ENCODE data around the gene KAZN. TPM values are rescaled to one million over a fixed set of nuclear protein-coding genes. Genes with fewer than 3 reads are reported as not detected.

KAZN gene
- total RNA-seq, 1 donor from 2014 or later: 4.3 TPM

DNA sequence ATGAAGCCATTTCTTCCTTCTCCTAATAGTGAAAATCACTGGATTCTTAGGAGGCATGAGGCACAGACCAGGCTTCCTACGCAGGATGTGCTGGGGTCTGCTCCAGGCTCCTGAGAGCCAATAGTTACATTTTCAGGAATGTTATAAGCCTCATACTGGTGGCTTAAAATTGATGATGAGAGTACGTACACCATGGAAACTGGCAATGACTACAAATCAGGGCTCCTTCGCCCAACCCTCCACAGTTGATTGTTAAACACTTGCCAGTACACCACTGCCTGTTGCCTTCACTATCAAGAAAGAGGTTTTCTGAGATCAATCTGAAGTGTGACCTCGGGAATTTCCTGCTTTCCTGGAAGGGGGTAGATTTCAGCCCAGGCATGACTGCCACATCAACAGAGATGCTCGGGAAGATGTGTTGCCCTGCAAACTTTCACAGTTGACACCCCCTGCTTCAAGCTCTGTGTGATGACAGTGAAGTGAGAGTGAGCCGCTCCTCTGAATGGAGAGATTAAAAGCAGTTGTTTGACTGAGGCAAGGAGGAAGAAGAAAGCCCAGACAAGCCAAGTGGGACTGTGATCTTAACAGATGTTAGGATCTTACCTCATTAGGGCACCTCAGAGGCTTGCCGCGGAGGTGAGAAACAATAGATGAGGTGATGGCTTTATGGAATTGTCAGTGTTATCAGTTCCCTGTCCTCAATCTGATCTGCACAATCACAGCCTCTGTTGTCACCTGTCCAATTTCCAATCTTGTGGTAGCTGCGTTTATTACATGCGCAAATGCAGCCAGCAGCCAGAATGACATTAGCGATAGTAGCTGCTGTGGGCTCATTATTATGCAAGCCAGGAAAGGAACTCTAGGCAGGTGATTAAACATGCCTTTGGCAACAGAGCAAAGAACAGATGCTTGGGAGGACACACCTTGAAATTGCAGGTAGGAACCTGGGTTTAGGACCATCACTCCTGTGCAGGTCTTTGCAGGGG, 277.3 kb downstream of the KAZN start:
- ATAC-seq: no peak
- intact Hi-C loops (cut with DNase I): no loop called here
- no peak for DNase-seq (ENCODE audit: missing footprints)

DNA sequence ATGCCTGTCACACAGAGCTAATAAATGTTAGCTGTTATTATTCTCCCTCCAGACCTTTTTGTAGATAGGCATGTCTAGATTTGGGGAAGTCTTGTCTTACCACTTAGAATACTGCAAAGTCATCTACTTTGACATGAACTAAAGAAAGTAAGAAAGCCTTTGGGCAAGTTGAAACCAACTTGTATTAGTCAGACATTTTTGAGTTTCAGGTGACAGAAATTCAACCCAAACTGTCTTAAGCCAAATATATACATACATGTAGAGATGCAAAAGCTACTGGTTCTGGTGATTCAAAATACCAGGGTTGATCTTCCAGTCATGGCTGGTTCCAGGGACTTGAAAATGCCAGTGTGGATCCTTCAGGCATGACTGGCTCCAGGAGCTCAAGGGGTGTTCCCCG, 278.3 kb downstream of the KAZN start:
- ATAC-seq (no peak), DNase-seq (ENCODE audit: missing footprints) (no peak)
- intact Hi-C loops (cut with DNase I): no loop called here

DNA sequence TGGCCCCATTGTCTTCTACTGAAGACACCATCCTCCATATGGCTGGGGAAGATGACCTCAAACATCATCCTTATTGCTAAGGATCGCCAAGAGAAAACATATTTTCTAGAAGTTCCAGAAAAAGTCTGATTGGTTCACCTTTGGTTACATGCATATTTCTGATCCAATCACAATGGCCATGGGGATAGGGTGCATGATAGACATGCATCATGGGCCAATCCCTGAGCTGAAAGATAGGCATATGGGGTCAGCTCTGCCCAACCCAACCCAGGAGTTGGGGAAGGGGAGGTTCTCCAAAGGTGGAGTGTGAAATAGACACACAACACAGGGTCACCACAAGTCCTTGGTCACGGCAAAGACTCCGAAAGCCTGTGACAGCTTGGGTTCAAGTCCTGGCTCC, 278.7 kb downstream of the KAZN start:
- ATAC-seq (no peak), DNase-seq (ENCODE audit: missing footprints) (no peak)
- intact Hi-C loops (cut with DNase I): no loop called here

DNA sequence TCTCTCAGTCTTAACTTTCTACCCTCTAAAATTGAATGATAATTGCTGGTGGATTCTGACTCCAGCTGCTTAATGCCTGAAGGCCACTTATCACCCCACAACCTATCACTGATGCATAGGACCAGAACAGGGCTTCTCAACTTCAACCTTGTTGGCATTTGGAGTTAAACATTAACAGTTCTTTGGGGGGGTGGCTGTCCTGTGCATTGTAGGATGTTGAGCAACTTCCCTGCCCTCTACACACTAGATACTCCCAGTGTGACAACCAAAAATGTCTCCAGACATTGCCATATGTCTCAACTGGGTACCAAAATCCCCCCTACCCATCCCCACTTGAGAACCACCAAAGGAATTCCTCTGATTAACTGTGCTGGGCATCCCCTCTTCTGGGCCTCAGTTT, 279.6 kb downstream of the KAZN start:
- ATAC-seq (no peak), DNase-seq (ENCODE audit: missing footprints) (no peak)

DNA sequence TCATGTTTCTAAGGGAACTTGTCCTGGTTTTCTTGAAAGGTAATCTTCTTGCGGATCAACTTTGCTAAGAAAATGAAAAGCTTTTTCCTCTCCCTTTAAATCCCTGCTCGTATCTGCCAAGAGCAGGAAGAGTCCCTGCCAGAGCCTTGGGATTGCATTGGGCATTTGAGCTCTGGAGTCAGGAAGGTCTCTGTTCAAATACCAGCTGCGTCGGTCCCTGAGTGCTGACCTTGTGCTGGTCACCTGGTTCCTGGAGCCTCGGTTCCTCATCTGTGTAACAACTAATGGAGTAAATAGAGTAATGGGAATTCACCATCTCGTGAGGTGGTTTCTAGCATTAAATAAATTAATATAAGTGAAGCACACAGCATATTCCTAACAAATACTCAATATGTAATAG, 280.5 kb downstream of the KAZN start:
- DNase-seq (ENCODE audit: missing footprints) (no peak), ATAC-seq (no peak)
- intact Hi-C loops (cut with DNase I): no loop called here

More for the DNA sequence above, 279.6 kb downstream of the KAZN start:
- intact Hi-C loops (cut with DNase I): no loop called here

DNA sequence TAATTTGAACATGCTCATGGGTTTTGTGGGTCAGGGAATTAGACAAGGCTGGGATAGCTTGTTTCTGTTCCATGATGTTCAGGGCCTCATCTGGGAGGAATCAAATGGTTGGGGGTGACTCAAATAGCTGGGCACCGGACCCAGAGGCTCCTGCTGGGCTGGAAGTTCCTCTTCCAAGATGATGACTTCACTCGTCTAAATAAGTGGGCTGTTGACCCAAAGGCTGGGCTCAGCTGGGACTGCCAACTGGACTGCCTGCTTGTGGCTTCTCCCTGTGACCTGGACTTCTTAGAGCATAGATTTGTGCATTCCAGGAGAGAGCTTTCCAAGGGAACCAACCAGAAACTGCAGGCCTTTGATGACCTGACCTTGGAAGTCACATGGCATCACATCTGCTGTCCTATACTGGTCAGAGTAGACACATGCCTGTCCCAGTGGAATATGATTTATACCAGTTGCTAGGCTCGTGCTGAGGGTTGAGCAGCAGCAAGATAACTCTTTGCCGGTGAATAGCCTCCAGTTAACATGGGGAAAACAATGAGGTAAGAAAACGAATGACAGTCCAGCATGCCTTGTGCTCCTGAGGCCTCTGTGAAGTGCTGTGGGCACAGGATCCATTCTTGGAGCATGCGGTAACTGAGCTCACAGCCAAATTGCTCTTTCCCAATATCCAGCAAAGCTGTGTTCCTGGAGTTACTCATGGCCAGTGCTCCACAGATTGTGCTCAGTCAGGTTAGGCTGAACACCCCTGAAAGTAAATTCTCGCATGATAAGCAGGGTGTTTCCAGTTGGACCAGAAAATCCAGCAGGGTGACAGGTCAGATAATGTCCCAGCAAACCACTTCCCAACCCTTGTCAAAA, 282.2 kb downstream of the KAZN start:
- DNase-seq (ENCODE audit: missing footprints) (no peak), ATAC-seq (no peak)
- intact Hi-C loops (cut with DNase I): no loop called here

DNA sequence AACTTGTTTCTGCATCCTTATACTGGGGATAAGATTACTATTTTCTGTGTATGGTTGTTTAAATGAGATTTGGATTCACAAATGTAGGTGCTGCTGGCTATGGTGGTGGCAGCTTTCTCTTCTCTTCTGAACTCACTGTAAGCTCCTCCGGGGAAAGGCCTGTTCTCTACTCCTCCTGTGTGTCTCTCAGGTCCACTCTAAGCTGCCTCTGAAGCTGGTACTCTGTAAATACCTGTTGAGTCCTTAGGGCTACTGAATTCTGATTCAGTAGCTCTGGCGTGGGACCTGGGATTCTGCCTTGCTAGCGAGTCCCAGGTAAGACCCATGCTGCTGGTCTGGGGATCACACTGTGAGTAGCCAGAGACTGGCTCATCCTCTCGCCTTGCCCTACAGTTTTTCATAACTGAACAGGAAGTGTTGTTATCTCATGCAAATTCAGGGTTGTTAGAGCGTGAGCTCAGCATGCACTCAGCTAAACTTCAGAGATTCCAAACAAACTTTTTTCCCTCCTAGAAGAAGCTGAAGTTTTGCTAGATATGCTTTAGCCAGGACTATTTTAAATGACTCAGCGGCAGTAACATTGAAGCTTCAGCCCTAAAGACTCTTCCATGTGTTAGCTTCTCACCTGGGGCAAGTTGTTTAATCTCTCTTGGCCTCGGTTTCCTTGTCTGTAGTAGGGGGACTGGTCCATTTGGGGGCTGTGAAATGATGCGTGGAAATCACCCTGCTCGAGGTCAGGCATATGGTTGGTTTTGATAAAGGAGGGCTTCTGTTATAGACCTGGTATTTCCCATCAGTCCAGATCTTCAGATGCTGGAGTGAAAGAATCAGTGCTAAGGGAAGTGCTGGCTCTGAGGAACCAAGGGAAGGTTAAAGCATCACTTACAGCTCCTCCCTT, 283.5 kb downstream of the KAZN start:
- ATAC-seq: no peak
- intact Hi-C loops (cut with DNase I): no loop called here
- no peak for DNase-seq (ENCODE audit: missing footprints)

DNA sequence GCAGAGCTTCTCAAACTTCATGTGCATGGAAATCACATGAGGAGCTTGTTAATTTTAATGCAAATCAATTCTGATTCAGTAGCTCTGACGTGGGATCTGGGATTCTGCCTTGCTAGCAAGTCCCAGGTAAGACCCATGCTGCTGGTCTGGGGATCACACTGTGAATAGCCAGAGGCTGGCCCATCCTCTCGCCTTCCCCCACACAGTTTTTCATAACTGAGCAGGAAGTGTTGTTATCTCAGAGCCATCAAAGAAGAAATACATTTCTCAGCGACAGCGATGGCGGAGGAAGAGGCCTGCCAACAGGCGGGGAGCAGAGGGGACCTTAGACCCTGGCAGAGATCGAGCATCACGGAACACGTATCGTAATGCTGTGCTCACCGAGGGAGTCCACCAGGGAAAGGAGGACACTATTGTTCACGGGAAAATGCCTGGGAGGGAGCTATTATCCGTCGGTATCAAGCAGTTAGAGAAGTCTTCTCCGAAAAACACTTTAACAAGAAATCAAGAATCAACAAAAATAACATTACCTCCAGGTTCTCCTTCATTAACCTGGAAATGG, 286.2 kb downstream of the KAZN start:
- DNase-seq (ENCODE audit: missing footprints): no peak
- ATAC-seq: no peak
- intact Hi-C loops (cut with DNase I): no loop called here

DNA sequence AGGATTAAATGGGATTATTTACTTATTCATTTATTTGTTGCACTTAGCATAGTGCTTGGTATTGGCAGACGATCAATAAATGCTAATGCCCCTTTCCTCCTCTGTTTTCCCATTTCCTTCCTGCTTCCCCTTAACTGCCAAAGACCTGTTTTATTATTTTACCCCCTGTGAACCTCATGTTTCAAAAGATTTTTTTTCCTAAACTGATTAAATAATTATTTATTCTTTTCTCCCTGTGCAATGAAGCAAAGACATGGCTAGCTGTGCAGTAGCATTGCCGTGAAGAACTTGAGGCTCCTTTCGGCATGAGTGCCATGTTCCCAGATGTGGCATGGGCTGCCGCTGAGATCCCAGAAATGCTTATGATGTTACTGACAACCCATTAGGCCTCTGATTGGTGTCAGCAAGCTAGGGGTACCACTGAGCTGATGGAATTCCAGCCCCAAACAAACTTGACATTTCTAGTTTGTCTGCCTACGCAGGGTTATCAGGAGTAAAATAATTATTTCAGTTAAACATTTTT, 288.6 kb downstream of the KAZN start:
- intact Hi-C loops (cut with DNase I): no loop called here
- DNase-seq (ENCODE audit: missing footprints): no peak

DNA sequence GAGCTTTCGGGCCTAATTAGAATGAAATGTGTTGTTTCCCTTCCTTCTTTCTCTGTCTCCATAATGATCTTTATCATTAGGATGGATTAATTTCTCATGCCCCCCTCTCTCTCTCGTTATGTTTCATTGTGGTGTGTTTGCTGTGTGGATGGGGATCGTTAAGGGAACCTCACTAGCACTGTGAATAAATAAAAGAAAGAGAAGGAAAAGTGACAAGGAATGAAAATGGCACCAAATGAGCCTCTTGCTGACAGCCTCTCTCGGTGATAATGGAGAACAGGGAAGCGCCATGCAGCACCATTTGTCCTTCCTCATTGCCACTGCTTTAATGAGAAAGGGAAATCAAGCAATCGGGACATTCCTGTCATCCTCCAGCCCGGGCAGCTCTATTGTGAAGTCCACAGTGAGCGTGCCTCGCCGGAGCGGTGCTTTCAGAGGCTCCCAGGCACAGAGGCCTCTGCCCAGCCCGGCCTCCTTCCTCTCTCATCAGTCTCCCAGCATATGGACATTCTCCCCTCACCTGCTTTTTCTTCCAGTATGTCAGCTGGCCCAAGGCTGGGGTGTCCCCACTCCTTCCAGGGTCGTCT, 289.4 kb downstream of the KAZN start:
- intact Hi-C loops (cut with DNase I): no loop called here
- ATAC-seq (no peak), DNase-seq (ENCODE audit: missing footprints) (no peak)

More for the DNA sequence above, 288.6 kb downstream of the KAZN start:
- no peak for ATAC-seq

DNA sequence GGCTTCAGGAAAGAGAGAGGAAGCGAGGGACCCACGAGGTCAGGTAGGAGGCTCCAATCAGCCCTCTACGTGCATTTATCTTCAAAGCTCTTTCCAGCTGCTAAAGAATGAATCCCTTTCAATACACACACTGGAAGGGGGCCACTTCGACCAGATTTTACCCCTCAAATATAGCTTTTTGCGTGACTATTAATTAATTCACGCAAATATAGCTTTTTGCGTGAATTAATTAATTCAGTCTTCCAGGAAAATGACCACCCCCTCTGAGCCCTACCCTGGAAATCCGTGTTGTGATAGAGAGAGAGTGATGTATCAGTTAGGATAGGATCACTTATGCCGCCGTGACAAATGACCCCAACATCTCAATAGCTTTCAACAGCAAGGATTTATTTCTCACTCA, 289.9 kb downstream of the KAZN start:
- ATAC-seq: no peak
- intact Hi-C loops (cut with DNase I): no loop called here
- DNase-seq (ENCODE audit: missing footprints): no peak

DNA sequence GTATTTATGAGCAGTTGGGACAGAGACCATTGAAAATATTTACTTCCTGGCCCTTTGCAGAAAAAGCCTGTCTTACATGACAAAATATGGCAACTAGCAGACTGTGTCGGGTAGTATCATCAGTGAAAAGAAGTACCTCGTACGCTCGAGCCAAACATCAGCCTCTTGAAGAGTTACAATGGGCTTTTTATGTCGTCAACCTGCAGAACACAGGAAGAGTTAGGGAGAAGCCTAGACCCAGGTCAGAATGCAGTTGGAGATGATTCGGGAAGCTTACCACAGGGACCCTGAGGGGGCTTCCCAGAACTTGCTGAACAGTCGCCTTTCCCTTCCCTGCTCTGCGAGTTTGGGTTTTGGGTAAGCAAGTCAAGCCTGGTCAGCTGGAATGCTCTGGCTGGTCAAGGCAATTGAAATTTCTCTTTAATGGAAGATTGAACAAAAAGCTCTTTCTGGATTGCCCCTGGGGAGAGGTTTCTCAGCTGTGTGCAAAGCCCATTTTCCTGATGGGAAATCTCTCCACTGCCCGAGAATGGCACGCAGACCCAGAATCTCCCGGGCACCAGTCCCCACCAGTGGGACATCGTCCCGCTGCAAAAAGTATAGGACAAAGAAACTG, 291.4 kb downstream of the KAZN start:
- ATAC-seq (no peak), DNase-seq (ENCODE audit: missing footprints) (no peak)
- intact Hi-C loops (cut with DNase I): no loop called here

DNA sequence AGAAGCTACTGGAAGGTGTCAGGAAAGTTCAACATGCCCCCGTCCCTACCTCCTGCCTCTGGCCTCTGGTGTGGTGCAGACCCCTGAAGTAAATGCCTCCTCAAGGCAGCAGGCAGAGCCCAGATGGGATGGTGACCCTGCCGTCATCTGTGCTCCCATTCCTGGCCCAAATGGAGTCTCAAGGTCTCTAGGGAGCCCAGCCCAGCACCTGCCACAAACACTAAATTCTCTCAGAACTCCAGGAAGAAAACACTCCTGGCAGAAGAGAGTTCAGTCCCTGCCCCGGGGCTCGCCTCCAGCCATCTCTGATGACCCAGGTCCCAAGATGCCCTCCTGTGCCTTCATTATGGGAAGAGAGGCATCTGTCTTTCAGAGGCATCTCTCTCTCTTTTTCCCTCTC, 293.5 kb downstream of the KAZN start:
- intact Hi-C loops (cut with DNase I): no loop called here
- ATAC-seq: no peak

DNA sequence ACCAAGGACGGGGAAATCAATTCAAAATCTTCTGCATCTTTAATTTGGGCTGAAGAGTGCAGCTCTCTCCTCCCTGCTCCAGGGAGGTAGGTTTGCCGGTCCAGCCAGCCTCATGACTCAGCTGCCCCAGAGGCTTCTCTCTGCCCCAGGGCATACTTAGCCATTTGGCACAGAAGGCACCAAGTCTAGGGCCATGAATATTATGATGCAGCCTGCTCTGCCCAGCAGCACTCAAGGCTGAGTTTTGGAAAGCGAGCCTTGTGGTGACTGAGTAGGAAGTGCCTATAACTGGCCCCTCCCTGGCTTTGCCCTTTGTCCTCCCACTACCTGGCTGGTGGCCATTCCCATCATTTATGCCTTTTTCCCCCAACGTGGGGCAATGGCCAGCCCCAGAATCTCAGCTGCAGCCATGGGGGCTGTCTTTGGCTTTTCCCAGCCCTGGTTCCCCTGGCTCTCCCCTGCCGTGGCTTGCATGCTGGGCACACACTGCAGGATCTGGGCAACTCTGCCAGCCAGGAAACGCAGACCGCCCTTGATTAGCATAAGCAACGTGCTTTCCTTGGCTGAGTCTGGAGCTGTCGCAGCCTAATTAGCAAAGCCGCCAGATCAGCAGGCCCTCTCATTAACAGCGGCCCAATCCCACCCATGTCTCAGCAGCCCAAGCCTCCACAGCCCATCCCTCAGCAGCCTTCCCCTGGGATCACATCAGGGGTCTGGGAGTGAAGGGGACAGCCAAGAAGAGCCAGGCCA, 296.5 kb downstream of the KAZN start:
- no peak for DNase-seq (ENCODE audit: missing footprints)
- no peak for ATAC-seq
- intact Hi-C loops (cut with DNase I): no loop called here

More for the DNA sequence above, 293.5 kb downstream of the KAZN start:
- DNase-seq (ENCODE audit: missing footprints): no peak

DNA sequence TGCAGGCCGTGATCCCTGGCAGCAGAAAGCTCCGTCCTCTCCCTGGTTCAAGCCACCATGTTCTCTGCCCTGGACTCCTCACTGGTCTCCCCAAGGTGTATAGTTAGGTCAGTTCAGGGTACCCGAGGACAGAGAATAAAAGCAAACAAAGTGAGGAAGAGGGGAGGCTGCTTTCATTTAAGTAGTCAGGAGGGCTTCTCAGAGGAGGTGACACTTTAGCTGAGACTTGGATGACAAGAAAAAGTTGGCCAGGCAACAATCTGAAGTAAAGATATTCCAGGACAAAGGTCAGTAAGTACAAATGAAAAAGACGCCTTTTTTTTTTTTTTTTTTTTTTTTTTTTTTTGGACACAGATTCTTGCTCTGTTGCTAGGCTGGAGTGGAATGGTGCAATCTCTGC, 297.2 kb downstream of the KAZN start:
- DNase-seq (ENCODE audit: missing footprints) (no peak), ATAC-seq (no peak)
- intact Hi-C loops (cut with DNase I): no loop called here

DNA sequence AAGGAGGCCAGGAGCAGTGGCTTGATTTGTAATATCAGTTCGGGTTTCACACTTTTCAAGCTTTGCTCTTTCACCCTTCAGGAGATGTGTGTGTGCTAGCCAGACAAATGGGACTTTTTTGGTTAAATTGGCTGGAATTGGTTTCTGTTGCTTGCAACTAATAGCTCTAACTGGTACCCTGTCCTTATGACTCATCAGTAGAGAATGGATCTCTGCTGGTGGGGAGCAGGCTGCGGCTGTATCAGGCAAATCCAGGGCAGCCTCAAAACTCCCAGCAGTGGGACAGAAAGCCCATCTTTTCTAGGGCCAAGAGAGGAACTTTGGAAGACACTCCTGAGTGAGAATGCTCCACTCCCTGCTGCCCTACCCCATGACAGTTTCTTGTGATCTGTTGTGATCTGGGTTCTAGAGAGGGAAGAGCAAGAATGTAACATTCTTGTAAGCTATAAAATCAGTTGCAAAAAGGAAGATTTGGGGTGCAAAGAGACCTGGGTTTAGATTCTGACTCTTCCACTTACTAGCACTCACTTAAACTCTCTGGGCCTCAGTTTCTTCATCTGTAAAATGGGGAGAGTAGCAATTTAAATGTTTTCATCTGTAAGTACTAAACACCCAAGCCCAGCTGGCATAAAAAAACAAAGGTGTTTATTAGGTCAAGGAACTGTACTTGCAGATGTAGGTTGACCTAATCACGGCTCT, 298.0 kb downstream of the KAZN start:
- intact Hi-C loops (cut with DNase I): no loop called here
- DNase-seq (ENCODE audit: missing footprints): no peak
- no peak for ATAC-seq
